ENCODE data around the gene CD99L2.

GRCh38 chrX:150841456-150842197 is 56.8 kb downstream of the CD99L2 start:
- TF ChIP-seq YY1 (IDR thresholded peaks at IDR 0.05) (no peak), CTCF (IDR thresholded peaks at IDR 0.05; ENCODE audit: low read depth, low read length, missing input control) (no peak), RAD21 (IDR thresholded peaks at IDR 0.05) (no peak), MAX (IDR thresholded peaks at IDR 0.05) (no peak), REST (IDR thresholded peaks at IDR 0.05) (no peak), JUND (IDR thresholded peaks at IDR 0.05) (no peak), ATF3 (IDR thresholded peaks at IDR 0.05) (no peak), RXRA (IDR thresholded peaks at IDR 0.05) (no peak), TAF1 (conservative IDR thresholded peaks at IDR 0.05) (no peak), EGR1 (IDR thresholded peaks at IDR 0.05; ENCODE audit: low read depth in 2 of 2) (no peak), GABPA (IDR thresholded peaks at IDR 0.05 in 1 of 2, conservative IDR thresholded peaks at IDR 0.05 in 1 of 2) (no peak), ZBTB33 (IDR thresholded peaks at IDR 0.05) (no peak)
